ENCODE results near the gene CCDC110.

DNA sequence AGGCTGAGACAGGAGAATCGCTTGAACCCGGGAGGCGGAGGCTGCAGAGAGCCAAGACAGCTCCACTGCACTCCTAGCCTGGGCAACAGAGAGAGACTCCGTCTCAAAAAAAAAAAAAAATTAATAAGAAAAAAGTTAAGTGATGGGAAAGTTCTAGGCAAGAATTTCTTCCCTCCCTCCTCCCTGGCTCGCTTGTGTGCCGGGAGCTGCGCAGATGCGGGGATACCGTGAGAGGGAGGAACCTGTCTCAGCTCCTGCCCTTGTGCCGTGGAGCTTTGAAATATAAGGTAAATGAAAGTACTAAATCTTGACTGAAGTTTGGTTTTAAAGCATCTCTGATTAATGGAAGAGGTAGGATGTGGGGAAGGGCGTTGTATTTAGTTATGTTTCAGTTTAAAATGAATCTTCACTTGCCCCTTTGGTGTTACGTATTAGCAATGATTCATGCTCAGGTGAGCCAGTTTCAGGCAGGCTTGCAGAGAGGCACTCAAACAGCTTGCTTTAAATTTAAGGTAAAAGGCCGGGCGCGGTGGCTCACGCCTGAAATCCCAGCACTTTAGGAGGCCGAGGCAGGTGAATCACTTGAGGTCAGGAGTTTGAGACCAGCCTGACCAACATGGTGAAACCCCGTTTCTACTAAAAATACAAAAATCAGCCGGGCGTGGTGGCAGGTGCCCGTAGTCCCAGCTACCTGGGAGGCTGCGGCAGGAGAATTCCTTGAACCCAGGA is 44.4 kb downstream of the CCDC110 start:
- TF ChIP-seq, protein P1, sequence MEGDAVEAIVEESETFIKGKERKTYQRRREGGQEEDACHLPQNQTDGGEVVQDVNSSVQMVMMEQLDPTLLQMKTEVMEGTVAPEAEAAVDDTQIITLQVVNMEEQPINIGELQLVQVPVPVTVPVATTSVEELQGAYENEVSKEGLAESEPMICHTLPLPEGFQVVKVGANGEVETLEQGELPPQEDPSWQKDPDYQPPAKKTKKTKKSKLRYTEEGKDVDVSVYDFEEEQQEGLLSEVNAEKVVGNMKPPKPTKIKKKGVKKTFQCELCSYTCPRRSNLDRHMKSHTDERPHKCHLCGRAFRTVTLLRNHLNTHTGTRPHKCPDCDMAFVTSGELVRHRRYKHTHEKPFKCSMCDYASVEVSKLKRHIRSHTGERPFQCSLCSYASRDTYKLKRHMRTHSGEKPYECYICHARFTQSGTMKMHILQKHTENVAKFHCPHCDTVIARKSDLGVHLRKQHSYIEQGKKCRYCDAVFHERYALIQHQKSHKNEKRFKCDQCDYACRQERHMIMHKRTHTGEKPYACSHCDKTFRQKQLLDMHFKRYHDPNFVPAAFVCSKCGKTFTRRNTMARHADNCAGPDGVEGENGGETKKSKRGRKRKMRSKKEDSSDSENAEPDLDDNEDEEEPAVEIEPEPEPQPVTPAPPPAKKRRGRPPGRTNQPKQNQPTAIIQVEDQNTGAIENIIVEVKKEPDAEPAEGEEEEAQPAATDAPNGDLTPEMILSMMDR (IDR thresholded peaks at IDR 0.05): no peak
- TF ChIP-seq POLR2A (IDR thresholded peaks at IDR 0.05): no peak
